ENCODE results near the gene EIF5B.

Gene EIF5B

DNA sequence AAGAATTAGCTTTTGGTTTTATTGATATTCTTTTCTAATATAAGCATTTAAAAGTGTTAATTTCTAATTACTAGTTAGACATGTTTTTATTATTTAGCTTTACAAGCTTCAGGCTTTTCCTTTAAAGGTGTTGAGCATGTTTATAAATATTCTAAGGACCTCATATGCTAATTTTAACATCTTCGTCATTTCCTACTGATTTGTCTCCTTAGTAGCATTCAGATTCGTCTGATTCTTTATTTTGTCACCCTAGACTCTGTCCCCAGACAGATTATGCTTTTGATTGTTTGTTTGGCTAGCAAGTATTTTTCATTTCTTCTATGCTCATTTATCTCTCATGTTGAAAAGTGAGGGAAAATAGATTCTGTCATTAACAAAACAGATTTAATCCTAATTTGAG lies 51.7 kb downstream of the EIF5B start:
- TF ChIP-seq, protein P1, sequence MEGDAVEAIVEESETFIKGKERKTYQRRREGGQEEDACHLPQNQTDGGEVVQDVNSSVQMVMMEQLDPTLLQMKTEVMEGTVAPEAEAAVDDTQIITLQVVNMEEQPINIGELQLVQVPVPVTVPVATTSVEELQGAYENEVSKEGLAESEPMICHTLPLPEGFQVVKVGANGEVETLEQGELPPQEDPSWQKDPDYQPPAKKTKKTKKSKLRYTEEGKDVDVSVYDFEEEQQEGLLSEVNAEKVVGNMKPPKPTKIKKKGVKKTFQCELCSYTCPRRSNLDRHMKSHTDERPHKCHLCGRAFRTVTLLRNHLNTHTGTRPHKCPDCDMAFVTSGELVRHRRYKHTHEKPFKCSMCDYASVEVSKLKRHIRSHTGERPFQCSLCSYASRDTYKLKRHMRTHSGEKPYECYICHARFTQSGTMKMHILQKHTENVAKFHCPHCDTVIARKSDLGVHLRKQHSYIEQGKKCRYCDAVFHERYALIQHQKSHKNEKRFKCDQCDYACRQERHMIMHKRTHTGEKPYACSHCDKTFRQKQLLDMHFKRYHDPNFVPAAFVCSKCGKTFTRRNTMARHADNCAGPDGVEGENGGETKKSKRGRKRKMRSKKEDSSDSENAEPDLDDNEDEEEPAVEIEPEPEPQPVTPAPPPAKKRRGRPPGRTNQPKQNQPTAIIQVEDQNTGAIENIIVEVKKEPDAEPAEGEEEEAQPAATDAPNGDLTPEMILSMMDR (IDR thresholded peaks at IDR 0.05; ENCODE audit: control insufficient read depth, extremely low read depth, insufficient read depth), result no peak
- H3K4me3 ChIP-seq (ENCODE audit: low read depth, low read length), result no peak overlapping the region
- no peak for DNase-seq (ENCODE audit: low read depth)

DNA sequence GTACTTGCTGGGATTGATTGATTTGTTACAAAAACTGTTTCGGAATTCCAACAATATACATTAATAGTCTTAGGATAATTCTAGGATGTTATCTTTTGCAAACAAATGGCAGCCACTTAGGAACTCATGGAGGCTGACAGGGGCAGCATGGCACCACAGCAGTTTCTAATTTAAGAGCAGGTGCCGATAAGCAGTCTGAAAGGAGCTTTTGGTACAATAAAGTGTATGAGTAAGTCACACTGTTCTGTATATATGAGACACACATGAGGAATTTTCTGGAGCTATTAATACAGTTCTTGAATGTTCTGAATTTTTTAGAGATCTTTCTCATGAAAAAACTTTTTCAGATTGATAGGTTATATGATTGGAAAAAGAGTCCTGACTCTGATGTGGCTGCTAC lies 52.2 kb downstream of the EIF5B start:
- DNase-seq (ENCODE audit: low read depth), result no peak
- TF ChIP-seq, protein P1 (IDR thresholded peaks at IDR 0.05; ENCODE audit: control insufficient read depth, extremely low read depth, insufficient read depth), result no peak
- no peak overlapping the region for H3K4me3 ChIP-seq (ENCODE audit: low read depth, low read length)

DNA sequence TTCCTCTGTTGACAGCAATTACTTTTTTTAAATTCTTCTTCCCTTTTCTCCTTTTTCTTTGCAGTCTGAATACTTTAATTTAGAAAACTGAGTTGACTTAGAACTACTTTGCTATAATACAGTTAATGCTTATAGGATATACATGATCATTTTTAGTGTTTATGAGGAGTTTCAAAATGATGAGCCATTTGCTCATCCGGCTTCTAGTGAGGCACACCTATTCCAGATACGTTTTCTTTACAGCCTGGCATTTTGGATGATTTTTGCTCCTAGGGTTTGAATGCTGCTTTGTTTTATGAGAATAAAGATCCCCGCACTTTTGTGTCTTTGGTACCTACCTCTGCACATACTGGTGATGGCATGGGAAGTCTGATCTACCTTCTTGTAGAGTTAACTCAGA lies 52.8 kb downstream of the EIF5B start:
- TF ChIP-seq, protein P1 (IDR thresholded peaks at IDR 0.05; ENCODE audit: control insufficient read depth, extremely low read depth, insufficient read depth), result no peak
- H3K4me3 ChIP-seq (ENCODE audit: low read depth, low read length), result no peak overlapping the region
- DNase-seq (ENCODE audit: low read depth), result no peak

- no peak overlapping the region for H3K4me3 ChIP-seq (ENCODE audit: low read depth, low read length)
- TF ChIP-seq, protein P1 (IDR thresholded peaks at IDR 0.05; ENCODE audit: control insufficient read depth, extremely low read depth, insufficient read depth), result no peak
- no peak for DNase-seq (ENCODE audit: low read depth)
Measured at GRCh38 chr2:99395589-99396130, 58.5 kb downstream of the EIF5B start.

DNA sequence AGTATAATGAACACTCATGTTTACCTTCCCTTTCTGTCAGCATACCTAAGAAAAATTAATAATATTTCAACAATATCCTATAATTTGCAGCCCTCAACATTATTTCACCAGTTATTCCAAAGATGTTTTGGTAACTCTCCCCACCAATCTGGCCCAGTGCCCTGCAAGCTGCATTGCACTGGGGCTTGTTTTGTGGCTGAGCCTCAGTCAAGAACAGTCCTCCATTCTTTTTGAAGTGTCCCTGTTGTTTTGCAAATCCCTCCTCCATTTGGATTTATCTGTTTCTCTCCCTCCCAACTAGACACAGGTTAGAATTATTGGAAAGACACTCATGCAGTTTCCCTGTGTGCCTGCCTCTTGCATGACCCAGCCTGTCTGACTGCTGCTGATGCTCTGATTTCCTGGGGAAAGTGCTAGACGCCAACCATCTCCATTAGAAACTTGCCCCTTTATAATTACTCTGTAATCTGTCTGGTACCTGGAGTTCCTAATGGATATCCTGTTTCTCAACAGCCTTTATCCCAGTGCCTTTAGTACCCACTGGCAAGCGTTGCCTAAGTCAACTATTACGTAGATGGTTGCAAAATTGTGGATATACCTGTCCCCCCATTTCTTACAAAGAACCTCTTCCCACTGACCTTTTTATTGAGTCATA lies 60.2 kb downstream of the EIF5B start:
- no peak for DNase-seq (ENCODE audit: low read depth)
- TF ChIP-seq, protein P1 (IDR thresholded peaks at IDR 0.05; ENCODE audit: control insufficient read depth, extremely low read depth, insufficient read depth), result no peak
- no peak overlapping the region for H3K4me3 ChIP-seq (ENCODE audit: low read depth, low read length)

- DNase-seq (ENCODE audit: low read depth), result no peak
- TF ChIP-seq, protein P1 (IDR thresholded peaks at IDR 0.05; ENCODE audit: control insufficient read depth, extremely low read depth, insufficient read depth), result no peak
Measured at GRCh38 chr2:99398303-99398702, 61.1 kb downstream of the EIF5B start.

DNA sequence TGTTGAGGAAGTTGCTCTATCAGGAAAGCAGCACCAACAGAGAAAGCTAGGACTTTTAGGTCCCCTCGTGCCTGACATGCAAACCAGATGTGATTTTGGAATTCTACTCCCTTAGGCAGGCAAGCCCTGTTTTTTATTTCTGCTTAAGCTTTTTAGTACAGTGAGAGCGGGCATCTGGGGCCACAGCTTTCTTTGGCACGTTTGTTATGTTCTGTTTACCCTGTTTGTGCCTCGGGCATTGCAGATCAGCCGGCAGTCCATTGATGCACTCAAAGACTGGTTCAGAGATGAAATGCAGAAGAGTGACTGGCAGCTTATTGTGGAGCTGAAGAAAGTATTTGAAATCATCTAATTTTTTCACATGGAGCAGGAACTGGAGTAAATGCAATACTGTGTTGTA lies 61.9 kb downstream of the EIF5B start:
- H3K4me3 ChIP-seq (ENCODE audit: low read depth, low read length), result no peak overlapping the region
- peak; percentile 36 for DNase-seq (ENCODE audit: low read depth)
- TF ChIP-seq, protein P1 (IDR thresholded peaks at IDR 0.05; ENCODE audit: control insufficient read depth, extremely low read depth, insufficient read depth), result no peak

More at GRCh38 chr2:99398303-99398702, 61.1 kb downstream of the EIF5B start:
- H3K4me3 ChIP-seq (ENCODE audit: low read depth, low read length), result no peak overlapping the region
